Stomach (tissue), 9 donors: ENCODE measurements around the gene MCTP2. TPM values are rescaled to one million over a fixed set of nuclear protein-coding genes. Genes with fewer than 3 reads are reported as not detected.

Experiments used
- DNase-seq, 2 donors: peaks; one replicate each; pipeline versions ENCODE4 v3.0.0 to v3.0.0-alpha.2; 2013 to 2019
- H3K27ac ChIP-seq, 5 donors: fragments of 200-600 bp in 4 of 5; sonication (generic) in 4 of 5; one replicate each; pipeline ENCODE4 v1.5.1; 2013 to 2019; ENCODE audit warnings: mild to moderate bottlenecking in 1 of 5, moderate library complexity in 1 of 5
- H3K27me3 ChIP-seq, 3 donors: fragments of 200-600 bp; sonication (generic); one replicate each; pipeline ENCODE4 v1.5.1; 2017 to 2019; ENCODE audit warnings: mixed run types in 1 of 3
- H3K36me3 ChIP-seq, 4 donors: fragments of 200-600 bp; sonication (generic); 1 replicate in 3 of 4; 2 replicates in 1 of 4; pipeline ENCODE4 v1.5.1; 2016 to 2019
- H3K4me1 ChIP-seq, 4 donors: fragments of 200-600 bp; sonication (generic); one replicate each; pipeline ENCODE4 v1.5.1; 2016 to 2019
- H3K4me3 ChIP-seq, 4 donors: fragments of 200-600 bp; sonication (generic) in 3 of 4; one replicate each; pipeline ENCODE4 v1.5.1; 2016 to 2019; ENCODE audit warnings: mild to moderate bottlenecking in 1 of 4
- H3K9me3 ChIP-seq, 4 donors: fragments of 200-600 bp; sonication (generic); one replicate each; pipeline ENCODE4 v1.5.1; 2016 to 2019
- CTCF ChIP-seq, 7 experiments: fragments of 450-650 bp in 4 of 7; fragments of 200-600 bp in 3 of 7; sonication (generic) in 3 of 7; IDR thresholded peaks; one replicate each; pipeline ENCODE4 v1.5.1; 2016 to 2019; ENCODE audit warnings: antibody characterized with exemption in 7 of 7, control low read depth in 2 of 7, mild to moderate bottlenecking in 1 of 7
- EP300 ChIP-seq: sonication (generic); formaldehyde crosslinking; IDR thresholded peaks from one replicate; pipeline ENCODE4 v1.6.1; 2017; ENCODE audit warnings: antibody characterized with exemption
- POLR2A ChIP-seq, 4 donors: fragments of 450-650 bp; IDR thresholded peaks; one replicate each; pipeline ENCODE4 v1.6.1; 2016; ENCODE audit warnings: antibody characterized with exemption in 4 of 4, control low read depth in 2 of 4, mild to moderate bottlenecking in 1 of 4, moderate library complexity in 1 of 4
- POLR2AphosphoS5 ChIP-seq, 3 donors: sonication (generic); formaldehyde crosslinking; IDR thresholded peaks; one replicate each; pipeline ENCODE4 v1.6.1; 2016; ENCODE audit warnings: antibody characterized with exemption in 3 of 3
- WGBS, 5 donors: extraction: QIAGEN DNeasy Blood & Tissue Kit in 3 of 5; methylation state at CpG; one replicate each; pipeline versions ENCODE4 v1.1.5 to v1.1.7; 2013 to 2018; 5-methylcytosine and 5-hydroxymethylcytosine counted together
- intact Hi-C: fragments of 100-400 bp; cut with DNase I; formaldehyde crosslinking; loops from one replicate; pipeline ENCODE4 v1.15.1; 2023; ENCODE audit warnings: low total_unique reads
- polyA plus RNA-seq, 3 donors: library from polyadenylated mRNA; stranded (reverse); fragments of 200-250 nt; gene quantifications; one replicate each; pipeline ENCODE4 v1.2.3, GENCODE V29; 2013
- total RNA-seq, 5 donors: library from RNA; depleted of rRNA; stranded (reverse); fragments of >200 nt; gene quantifications; one replicate each; pipeline versions ENCODE4 v1.1.0 to v1.2.3, GENCODE V29; 2014 to 2016
- donor health status: healthy with polysubstance abuse.
- donor health status: Bipolar disorder and iron deficiency.
- donor health status: healthy.

Gene MCTP2
- total and polyA plus RNA-seq, 8 donors: 2.8 to 62.4 (median 15.4) TPM

GRCh38 chr15:94236608-94237007 lies 5.2 kb downstream of the MCTP2 start:
- Histone ChIP-seq H3K9me3 (no peaks in the 10 kb centered on the region), H3K4me3 (no peak overlapping the region), H3K27me3 (no peaks in the 10 kb centered on the region), H3K27ac (no peak overlapping the region), H3K36me3 (no peaks in the 10 kb centered on the region), H3K4me1 (peaks cover 7 to 46% (median 21%) of the 10 kb centered on the region in 4 donors)
- intact Hi-C loops: no loop called here
- TF ChIP-seq EP300 (no peak), CTCF (IDR thresholded peaks at IDR 0.05) (no peak), POLR2AphosphoS5 (IDR thresholded peaks at IDR 0.05) (no peak), POLR2A (IDR thresholded peaks at IDR 0.05) (no peak)
- 76 to 89% (median 82%) methylated on average over 4 of the region's 4 CpGs for WGBS, 5 donors
- no peak for DNase-seq

- Histone ChIP-seq H3K4me1 (peaks cover 7 to 33% (median 12%) of the 10 kb centered on the region in 4 donors), H3K4me3 (no peak overlapping the region), H3K9me3 (no peaks in the 10 kb centered on the region), H3K27ac (no peak overlapping the region), H3K27me3 (no peaks in the 10 kb centered on the region), H3K36me3 (no peaks in the 10 kb centered on the region)
- TF ChIP-seq POLR2AphosphoS5 (IDR thresholded peaks at IDR 0.05) (no peak), EP300 (no peak), POLR2A (IDR thresholded peaks at IDR 0.05) (no peak), CTCF (IDR thresholded peaks at IDR 0.05) (no peak)
- DNase-seq: no peak
- intact Hi-C loops: no loop called here
- WGBS, 5 donors: 82 to 89% (median 87%) methylated on average over 8 of the region's 8 CpGs
These were observed 6.5 kb downstream of the MCTP2 start for GRCh38 chr15:94237903-94238302.

- no peak overlapping the region for H3K4me3 ChIP-seq
- DNase-seq: no peak
- peaks cover 7 to 26% (median 12%) of the 10 kb centered on the region in 4 donors for H3K4me1 ChIP-seq
- 70 to 90% (median 74%) methylated on average over 4 of the region's 4 CpGs for WGBS, 5 donors
- H3K27me3 ChIP-seq: no peaks in the 10 kb centered on the region
- TF ChIP-seq CTCF (IDR thresholded peaks at IDR 0.05) (no peak), EP300 (no peak), POLR2AphosphoS5 (IDR thresholded peaks at IDR 0.05) (no peak), POLR2A (IDR thresholded peaks at IDR 0.05) (no peak)
- intact Hi-C loops: no loop called here
- peak overlapping the region in 1 of 5 donors; percentile 40 for H3K27ac ChIP-seq
- no peaks in the 10 kb centered on the region for H3K36me3 ChIP-seq
- H3K9me3 ChIP-seq: no peaks in the 10 kb centered on the region
These were observed 7.3 kb downstream of the MCTP2 start for GRCh38 chr15:94238539-94239118.

GRCh38 chr15:94239474-94239873 lies 8.1 kb downstream of the MCTP2 start:
- no peak for TF ChIP-seq CTCF (IDR thresholded peaks at IDR 0.05)
- no peak for TF ChIP-seq POLR2AphosphoS5 (IDR thresholded peaks at IDR 0.05)
- TF ChIP-seq EP300: no peak
- no peak for TF ChIP-seq POLR2A (IDR thresholded peaks at IDR 0.05)
- Histone ChIP-seq H3K27ac (peak overlapping the region in 1 of 5 donors; percentile 40), H3K4me1 (peaks cover 7 to 23% (median 9%) of the 10 kb centered on the region in 4 donors), H3K27me3 (no peaks in the 10 kb centered on the region), H3K36me3 (no peaks in the 10 kb centered on the region), H3K9me3 (no peaks in the 10 kb centered on the region), H3K4me3 (no peak overlapping the region)
- peak in 1 of 2 donors; percentile 37 for DNase-seq
- intact Hi-C loops: no loop called here
- 19 to 31% (median 23%) methylated on average over 2 of the region's 2 CpGs for WGBS, 5 donors
